ES-I3 (cell line): ENCODE results near the gene EIF3J.

Experiments used
- H3K36me3 ChIP-seq: 2 replicates; pipeline ENCODE4 v1.6.1; 2013; ENCODE audit warnings: mild to moderate bottlenecking, low read length, control low read depth, moderate library complexity; ENCODE audit not compliant: insufficient read depth
- H3K4me1 ChIP-seq: 2 replicates; pipeline ENCODE4 v1.6.1; 2013; ENCODE audit warnings: mild to moderate bottlenecking, control low read depth, low read length; ENCODE audit not compliant: insufficient read depth
- H3K9ac ChIP-seq: 2 replicates; pipeline ENCODE4 v1.6.1; 2013; ENCODE audit warnings: low read depth, mild to moderate bottlenecking, low read length, moderate library complexity
- H3K9me3 ChIP-seq: 2 replicates; pipeline ENCODE4 v1.6.1; 2013; ENCODE audit warnings: mild to moderate bottlenecking, low read length, moderate library complexity; ENCODE audit not compliant: control insufficient read depth, insufficient read depth

Gene EIF3J

GRCh38 chr15:44536962-44537734 is at the start of gene EIF3J:
EIF3J (plus strand) TSS chr15:44537147; CDS start chr15:44537195, 48 bp downstream.
- Histone ChIP-seq H3K9me3 (no peaks in the 10 kb centered on the region), H3K36me3 (peaks cover 7% of the 10 kb centered on the region), H3K4me1 (0 out of 2 replicates have a peak, but pooled peaks cover 3% of the 10 kb centered on the region), H3K9ac (peak within 1 kb of the TSS; percentile 96)

- Histone ChIP-seq H3K4me1 (no peaks in the 10 kb centered on the region), H3K9me3 (no peaks in the 10 kb centered on the region), H3K36me3 (peaks cover 2% of the 10 kb centered on the region; the same call in 1 of the 2 replicates), H3K9ac (no peak overlapping the region)
These were observed 47.5 kb upstream of the EIF3J start for GRCh38 chr15:44489464-44489863.

- Histone ChIP-seq H3K36me3 (no peaks in the 10 kb centered on the region; the same call in 1 of the 2 replicates), H3K9ac (no peak overlapping the region), H3K4me1 (no peaks in the 10 kb centered on the region), H3K9me3 (no peaks in the 10 kb centered on the region)
These were observed 46.3 kb upstream of the EIF3J start for GRCh38 chr15:44490622-44491021.

GRCh38 chr15:44492040-44492439 is 44.9 kb upstream of the EIF3J start:
- no peak overlapping the region for H3K9ac ChIP-seq
- H3K4me1 ChIP-seq, result no peaks in the 10 kb centered on the region
- no peaks in the 10 kb centered on the region; the same call in none of the 2 replicates for H3K36me3 ChIP-seq
- H3K9me3 ChIP-seq, result no peaks in the 10 kb centered on the region

GRCh38 chr15:44492672-44493071 is 44.3 kb upstream of the EIF3J start:
- Histone ChIP-seq H3K4me1 (no peaks in the 10 kb centered on the region), H3K9me3 (no peaks in the 10 kb centered on the region), H3K9ac (no peak overlapping the region), H3K36me3 (no peaks in the 10 kb centered on the region; the same call in none of the 2 replicates)

GRCh38 chr15:44495562-44495961 is 41.4 kb upstream of the EIF3J start:
- no peaks in the 10 kb centered on the region for H3K9me3 ChIP-seq
- H3K4me1 ChIP-seq, result no peaks in the 10 kb centered on the region
- no peaks in the 10 kb centered on the region; the same call in none of the 2 replicates for H3K36me3 ChIP-seq
- H3K9ac ChIP-seq, result no peak overlapping the region

- H3K9ac ChIP-seq, result no peak overlapping the region
- no peaks in the 10 kb centered on the region; the same call in 1 of the 2 replicates for H3K36me3 ChIP-seq
- H3K4me1 ChIP-seq, result no peaks in the 10 kb centered on the region
- H3K9me3 ChIP-seq, result no peaks in the 10 kb centered on the region
These were observed 36.4 kb upstream of the EIF3J start for GRCh38 chr15:44500555-44500954.

- Histone ChIP-seq H3K9me3 (no peaks in the 10 kb centered on the region), H3K36me3 (no peaks in the 10 kb centered on the region), H3K9ac (no peak overlapping the region), H3K4me1 (no peaks in the 10 kb centered on the region)
These were observed 35.1 kb upstream of the EIF3J start for GRCh38 chr15:44501768-44502366.

GRCh38 chr15:44516436-44516835 is 20.5 kb upstream of the EIF3J start:
- Histone ChIP-seq H3K4me1 (no peaks in the 10 kb centered on the region), H3K9me3 (no peaks in the 10 kb centered on the region), H3K36me3 (no peaks in the 10 kb centered on the region), H3K9ac (no peak overlapping the region)

- H3K9me3 ChIP-seq, result no peaks in the 10 kb centered on the region
- H3K4me1 ChIP-seq, result no peaks in the 10 kb centered on the region
- H3K36me3 ChIP-seq, result no peaks in the 10 kb centered on the region
- H3K9ac ChIP-seq, result no peak overlapping the region
These were observed 17.4 kb upstream of the EIF3J start for GRCh38 chr15:44519537-44519936.

- no peaks in the 10 kb centered on the region for H3K9me3 ChIP-seq
- no peaks in the 10 kb centered on the region for H3K36me3 ChIP-seq
These were observed 11.9 kb upstream of the EIF3J start for GRCh38 chr15:44525018-44525417.

GRCh38 chr15:44527241-44527640 is 9.7 kb upstream of the EIF3J start:
- no peaks in the 10 kb centered on the region for H3K9me3 ChIP-seq
- H3K4me1 ChIP-seq, result no peaks in the 10 kb centered on the region
- H3K9ac ChIP-seq, result no peak overlapping the region
- H3K36me3 ChIP-seq, result no peaks in the 10 kb centered on the region

More at GRCh38 chr15:44525018-44525417, 11.9 kb upstream of the EIF3J start:
- Histone ChIP-seq H3K4me1 (no peaks in the 10 kb centered on the region), H3K9ac (no peak overlapping the region)

GRCh38 chr15:44529864-44530604 is 6.9 kb upstream of the EIF3J start:
- no peaks in the 10 kb centered on the region for H3K36me3 ChIP-seq
- H3K4me1 ChIP-seq, result no peaks in the 10 kb centered on the region
- no peak overlapping the region for H3K9ac ChIP-seq

GRCh38 chr15:44530653-44531052 is 6.3 kb upstream of the EIF3J start:
- Histone ChIP-seq H3K9ac (no peak overlapping the region), H3K36me3 (no peaks in the 10 kb centered on the region), H3K4me1 (no peaks in the 10 kb centered on the region)

More at GRCh38 chr15:44529864-44530604, 6.9 kb upstream of the EIF3J start:
- no peaks in the 10 kb centered on the region for H3K9me3 ChIP-seq

More at GRCh38 chr15:44530653-44531052, 6.3 kb upstream of the EIF3J start:
- H3K9me3 ChIP-seq, result no peaks in the 10 kb centered on the region
